ENCODE results near the gene EXOC6B.
A peak's percentile ranks its signal among the peaks of the same experiment; 100 is the strongest.

EXOC6B gene

DNA sequence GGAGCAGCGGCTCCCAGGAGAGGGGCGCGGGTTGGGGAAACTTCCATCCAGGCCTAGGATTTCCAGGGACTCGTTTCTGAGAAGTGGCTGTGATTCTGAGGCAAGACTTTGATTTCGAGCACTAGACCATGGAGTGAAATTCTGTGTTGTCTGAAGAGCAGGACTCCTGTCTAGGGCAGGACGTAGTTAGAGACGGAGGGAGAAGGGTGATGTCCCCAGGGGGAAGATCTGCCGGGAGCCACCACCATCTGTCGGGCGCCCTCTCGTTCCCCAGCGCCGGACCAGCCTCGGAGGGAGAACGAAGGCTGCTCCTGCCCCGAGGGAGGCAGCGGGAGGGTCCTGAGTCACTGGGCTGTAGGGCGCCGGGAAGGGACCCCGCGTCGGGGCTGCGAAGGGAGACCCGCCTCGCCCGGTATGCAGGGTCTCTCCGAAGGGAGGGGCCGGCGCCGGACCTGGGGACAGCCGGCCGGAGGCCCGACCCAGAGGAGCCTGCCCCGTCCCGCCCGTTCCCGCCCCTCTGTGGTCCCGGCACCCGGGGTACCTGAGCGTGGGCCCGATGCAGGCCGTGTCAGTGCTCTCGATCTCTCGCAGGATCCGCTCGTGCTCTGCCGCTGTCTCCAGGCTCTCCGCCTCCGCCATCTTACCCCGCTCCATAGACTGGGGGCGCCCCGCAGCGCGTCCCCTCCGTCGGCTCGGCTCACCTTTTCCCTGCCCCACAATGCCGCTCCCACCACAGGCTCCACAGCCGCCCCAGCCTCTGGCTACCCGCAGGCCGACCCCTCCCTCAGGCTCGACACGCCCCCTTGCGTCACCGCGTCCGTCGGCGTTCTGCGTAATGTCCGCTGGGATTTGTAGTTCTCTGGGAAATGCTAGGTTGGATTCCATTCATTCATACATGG is at the start of gene EXOC6B:
TSS of gene EXOC6B (minus strand) at position 777 of the 899 bp plus-strand sequence.
- ChIA-PET CTCF (interaction anchor here (0.6 kb wide), 1 partner anchor 44 kb away, joined by 3 read pairs; no protein-coding TSS in a partner anchor), POLR2A (no interaction called here)
- Histone ChIP-seq H3K27ac (ENCODE audit: extremely low read depth, low read depth, low read length) (peak within 1 kb of the TSS; percentile 68), H3K36me3 (ENCODE audit: control insufficient read depth in 2 of 2, insufficient read depth in 1 of 2, low read length in 2 of 2) (peaks cover 0 to 6% of the 10 kb centered on the region in 2 experiments; a peak in 1 of 3 replicates), H3K9me3 (ENCODE audit: control insufficient read depth, insufficient read depth, low read depth, low read length) (no peaks in the 10 kb centered on the region), H3K4me3 (ENCODE audit: low read depth, low read length) (peak within 1 kb of the TSS; percentile 60), H3K4me1 (ENCODE audit: control insufficient read depth, insufficient read depth, low read length) (peaks cover 14% of the 10 kb centered on the region; the same call in 1 of the 2 replicates)
- TF ChIP-seq KLF7 (tag by site-specific recombination; IDR thresholded peaks at IDR 0.05; ENCODE audit: borderline replicate concordance) (peak; percentile 72), ZBTB8A (tag by site-specific recombination; IDR thresholded peaks at IDR 0.05) (peak; percentile 51), ZBTB6 (tag by site-specific recombination; IDR thresholded peaks at IDR 0.05) (peak; percentile 87), ZNF610 (tag by site-specific recombination; IDR thresholded peaks at IDR 0.05; ENCODE audit: borderline replicate concordance) (peak; percentile 97), BCL11B (tag by site-specific recombination; IDR thresholded peaks at IDR 0.05; ENCODE audit: low read depth) (0 out of 2 replicates have a peak, but pooled peaks have one; percentile 36), ZNF624 (tag by site-specific recombination; IDR thresholded peaks at IDR 0.05) (no peak), PATZ1 (tag by site-specific recombination; IDR thresholded peaks at IDR 0.05) (peak; percentile 98), ZSCAN4 (tag by site-specific recombination; IDR thresholded peaks at IDR 0.05) (0 out of 2 replicates have a peak, but pooled peaks have one; percentile 29), ZNF777 (tag by site-specific recombination; IDR thresholded peaks at IDR 0.05; ENCODE audit: borderline replicate concordance) (0 out of 2 replicates have a peak, but pooled peaks have one; percentile 42), ZNF121 (tag by site-specific recombination; IDR thresholded peaks at IDR 0.05) (0 out of 2 replicates have a peak, but pooled peaks have one; percentile 33), ZNF580 (tag by site-specific recombination; IDR thresholded peaks at IDR 0.05) (no peak; the same call in 1 of the 2 replicates), KLF8 (tag by site-specific recombination; IDR thresholded peaks at IDR 0.05) (peak; percentile 91), SCRT2 (tag by site-specific recombination; IDR thresholded peaks at IDR 0.05) (peak; percentile 23; the same call in 1 of the 2 replicates), MEIS1 (CRISPR knock-in tag; IDR thresholded peaks at IDR 0.05; ENCODE audit: borderline replicate concordance) (no peak; the same call in 1 of the 2 replicates), ZBTB21 (tag by site-specific recombination; IDR thresholded peaks at IDR 0.05) (no peak), ZNF600 (tag by site-specific recombination; IDR thresholded peaks at IDR 0.05) (peak; percentile 86), ZFP69B (tag by site-specific recombination; IDR thresholded peaks at IDR 0.05) (peak; percentile 70; the same call in 1 of the 2 replicates), ZNF501 (tag by site-specific recombination; IDR thresholded peaks at IDR 0.05) (peak; percentile 86), ZNF23 (tag by site-specific recombination; IDR thresholded peaks at IDR 0.05; ENCODE audit: borderline replicate concordance) (no peak), ZNF843 (tag by site-specific recombination; IDR thresholded peaks at IDR 0.05) (no peak), ZEB2 (tag by site-specific recombination; IDR thresholded peaks at IDR 0.05) (peak; percentile 80), ZBTB20 (tag by site-specific recombination; IDR thresholded peaks at IDR 0.05) (peak; percentile 93), ZNF555 (tag by site-specific recombination; conservative IDR thresholded peaks at IDR 0.05) (no peak), ZNF391 (tag by site-specific recombination; IDR thresholded peaks at IDR 0.05; ENCODE audit: borderline replicate concordance, low read depth) (peak; percentile 28; the same call in 1 of the 2 replicates), ZNF2 (tag by site-specific recombination; IDR thresholded peaks at IDR 0.05) (0 out of 2 replicates have a peak, but pooled peaks have one; percentile 36), GLIS2 (tag by site-specific recombination; IDR thresholded peaks at IDR 0.05) (peak; percentile 92), ZIC2 (tag by site-specific recombination; IDR thresholded peaks at IDR 0.05) (peak; percentile 73), ZXDB (tag by site-specific recombination; IDR thresholded peaks at IDR 0.05) (peak; percentile 76; the same call in 1 of the 2 replicates), ZNF350 (tag by site-specific recombination; IDR thresholded peaks at IDR 0.05) (no peak), ZBTB17 (tag by site-specific recombination; IDR thresholded peaks at IDR 0.05) (peak; percentile 95), ZSCAN30 (tag by site-specific recombination; IDR thresholded peaks at IDR 0.05) (no peak)
- TF ChIP-seq, protein P1, sequence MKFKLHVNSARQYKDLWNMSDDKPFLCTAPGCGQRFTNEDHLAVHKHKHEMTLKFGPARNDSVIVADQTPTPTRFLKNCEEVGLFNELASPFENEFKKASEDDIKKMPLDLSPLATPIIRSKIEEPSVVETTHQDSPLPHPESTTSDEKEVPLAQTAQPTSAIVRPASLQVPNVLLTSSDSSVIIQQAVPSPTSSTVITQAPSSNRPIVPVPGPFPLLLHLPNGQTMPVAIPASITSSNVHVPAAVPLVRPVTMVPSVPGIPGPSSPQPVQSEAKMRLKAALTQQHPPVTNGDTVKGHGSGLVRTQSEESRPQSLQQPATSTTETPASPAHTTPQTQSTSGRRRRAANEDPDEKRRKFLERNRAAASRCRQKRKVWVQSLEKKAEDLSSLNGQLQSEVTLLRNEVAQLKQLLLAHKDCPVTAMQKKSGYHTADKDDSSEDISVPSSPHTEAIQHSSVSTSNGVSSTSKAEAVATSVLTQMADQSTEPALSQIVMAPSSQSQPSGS (tag by site-specific recombination; IDR thresholded peaks at IDR 0.05; ENCODE audit: low read depth), result 0 out of 2 replicates have a peak, but pooled peaks have one; percentile 17
